ENCODE measurements around the gene LEUTX. TPM values are rescaled to one million over a fixed set of nuclear protein-coding genes. Genes with fewer than 3 reads are reported as not detected.
"Not testable (repeated sequence)": the region's sequence is repeated elsewhere in the genome, so short reads cannot be mapped to it uniquely, and the experiment has no call there.

LEUTX gene
- total RNA-seq, 1 donor from 2014 or later = not detected

DNA sequence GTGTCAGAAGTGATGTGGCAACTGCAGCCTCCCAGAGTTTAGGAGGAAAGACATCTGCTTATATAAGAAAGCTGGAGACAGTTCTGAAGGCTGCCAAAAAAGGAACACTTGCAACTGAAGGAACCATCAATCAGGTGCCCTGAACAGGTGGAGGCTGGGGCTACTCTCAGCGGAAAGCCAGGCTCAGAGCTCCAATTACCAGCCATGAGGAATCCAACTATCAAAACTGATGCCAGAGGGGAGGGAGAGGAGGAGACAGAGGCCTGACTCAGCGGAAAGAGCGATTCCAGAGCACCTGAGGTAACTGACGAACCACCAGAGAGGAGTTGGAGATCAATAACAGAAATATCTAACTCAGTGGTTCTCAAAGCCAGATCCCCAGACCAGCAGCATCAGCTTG is 24.3 kb downstream of the LEUTX start:
- Histone ChIP-seq H3K36me3 (no peaks in the 10 kb centered on the region), H3K27me3 (no peaks in the 10 kb centered on the region), H3K27ac (no peak overlapping the region), H3K9me3 (no peaks in the 10 kb centered on the region), H3K4me1 (no peaks in the 10 kb centered on the region), H3K4me3 (no peak overlapping the region)
- DNase-seq (ENCODE audit: low spot score in 2 of 2) = no peak
- TF ChIP-seq, protein P1, sequence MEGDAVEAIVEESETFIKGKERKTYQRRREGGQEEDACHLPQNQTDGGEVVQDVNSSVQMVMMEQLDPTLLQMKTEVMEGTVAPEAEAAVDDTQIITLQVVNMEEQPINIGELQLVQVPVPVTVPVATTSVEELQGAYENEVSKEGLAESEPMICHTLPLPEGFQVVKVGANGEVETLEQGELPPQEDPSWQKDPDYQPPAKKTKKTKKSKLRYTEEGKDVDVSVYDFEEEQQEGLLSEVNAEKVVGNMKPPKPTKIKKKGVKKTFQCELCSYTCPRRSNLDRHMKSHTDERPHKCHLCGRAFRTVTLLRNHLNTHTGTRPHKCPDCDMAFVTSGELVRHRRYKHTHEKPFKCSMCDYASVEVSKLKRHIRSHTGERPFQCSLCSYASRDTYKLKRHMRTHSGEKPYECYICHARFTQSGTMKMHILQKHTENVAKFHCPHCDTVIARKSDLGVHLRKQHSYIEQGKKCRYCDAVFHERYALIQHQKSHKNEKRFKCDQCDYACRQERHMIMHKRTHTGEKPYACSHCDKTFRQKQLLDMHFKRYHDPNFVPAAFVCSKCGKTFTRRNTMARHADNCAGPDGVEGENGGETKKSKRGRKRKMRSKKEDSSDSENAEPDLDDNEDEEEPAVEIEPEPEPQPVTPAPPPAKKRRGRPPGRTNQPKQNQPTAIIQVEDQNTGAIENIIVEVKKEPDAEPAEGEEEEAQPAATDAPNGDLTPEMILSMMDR (IDR thresholded peaks at IDR 0.05) = no peak
- intact Hi-C loops (cut with DNase I) = no loop called here

DNA sequence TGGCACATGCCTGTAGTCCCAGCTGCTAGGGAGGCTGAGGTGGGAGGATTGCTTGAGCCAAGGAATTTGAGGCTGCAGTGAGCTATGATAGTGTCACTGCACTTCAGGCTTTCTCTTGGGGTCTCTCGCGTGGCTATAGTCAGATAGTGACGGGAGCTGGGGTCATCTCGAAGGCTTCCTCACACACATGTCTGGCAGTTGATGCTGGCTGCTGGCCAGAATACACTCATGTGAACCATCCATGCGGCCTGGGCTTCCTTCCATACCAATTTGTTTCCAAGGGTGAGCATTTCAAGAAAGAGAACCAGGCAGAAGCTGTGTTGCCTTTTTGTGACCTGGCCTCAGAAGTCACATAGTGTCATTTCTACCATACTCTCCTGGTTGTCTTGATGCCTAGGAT is 26.4 kb downstream of the LEUTX start:
- DNase-seq (ENCODE audit: low spot score in 2 of 2) = no peak
- Histone ChIP-seq H3K4me3 (no peak overlapping the region), H3K36me3 (no peaks in the 10 kb centered on the region), H3K27me3 (no peaks in the 10 kb centered on the region), H3K9me3 (no peaks in the 10 kb centered on the region), H3K4me1 (no peaks in the 10 kb centered on the region), H3K27ac (no peak overlapping the region)
- TF ChIP-seq, protein P1 (IDR thresholded peaks at IDR 0.05) = no peak
- intact Hi-C loops (cut with DNase I) = no loop called here

DNA sequence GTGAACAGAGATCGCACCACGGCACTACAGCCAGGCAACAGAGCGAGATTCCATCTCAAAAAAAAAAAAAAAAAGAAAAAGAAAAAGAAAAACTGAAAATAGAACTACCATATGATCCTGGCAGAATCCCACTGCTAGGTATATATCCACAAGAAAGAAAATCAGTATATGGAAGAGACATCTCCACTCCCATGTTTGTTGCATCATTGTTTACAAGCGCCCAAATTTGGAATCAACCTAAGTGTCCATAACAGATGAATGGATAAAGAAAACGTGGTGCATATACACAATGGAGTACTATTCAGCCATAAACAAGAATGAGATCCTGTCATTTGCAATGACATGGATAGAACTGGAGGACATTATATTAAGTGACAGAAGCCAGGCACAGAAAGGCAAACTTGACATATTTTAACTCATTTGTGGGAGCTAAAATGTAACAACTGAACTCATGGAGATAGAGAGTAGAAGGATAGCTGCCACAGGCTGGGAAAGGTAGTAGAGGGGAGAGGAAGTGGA is 29.3 kb downstream of the LEUTX start:
- Histone ChIP-seq H3K4me3 (no peak overlapping the region), H3K36me3 (no peaks in the 10 kb centered on the region), H3K27ac (no peak overlapping the region), H3K9me3 (no peaks in the 10 kb centered on the region), H3K27me3 (no peaks in the 10 kb centered on the region), H3K4me1 (no peaks in the 10 kb centered on the region)
- DNase-seq (ENCODE audit: low spot score in 2 of 2) = no peak
- TF ChIP-seq, protein P1 (IDR thresholded peaks at IDR 0.05) = no peak
- intact Hi-C loops (cut with DNase I) = no loop called here

DNA sequence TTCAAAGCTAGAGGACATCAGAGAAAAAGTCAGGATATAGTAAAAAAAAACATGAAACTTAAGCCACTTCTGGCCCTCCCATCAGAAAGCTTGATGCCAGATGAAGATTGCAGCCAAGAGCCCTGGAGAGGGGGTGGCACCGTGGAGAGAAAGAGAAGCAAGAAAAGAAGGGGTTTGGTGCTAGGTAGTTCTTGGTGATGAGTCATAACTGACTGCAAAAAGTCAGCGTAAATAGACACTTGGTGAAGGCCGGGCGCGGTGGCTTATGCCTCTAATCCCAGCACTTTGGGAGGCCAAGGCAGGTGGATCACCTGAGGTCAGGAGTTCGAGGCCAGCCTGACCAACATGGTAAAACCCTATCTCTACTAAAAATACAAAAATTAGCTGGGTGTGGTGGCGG is 30.0 kb downstream of the LEUTX start:
- H3K4me3 ChIP-seq; intact Hi-C loops (cut with DNase I); H3K27me3 ChIP-seq; H3K4me1 ChIP-seq; H3K9me3 ChIP-seq; DNase-seq (ENCODE audit: low spot score in 2 of 2); H3K27ac ChIP-seq; H3K36me3 ChIP-seq: not testable (repeated sequence)

DNA sequence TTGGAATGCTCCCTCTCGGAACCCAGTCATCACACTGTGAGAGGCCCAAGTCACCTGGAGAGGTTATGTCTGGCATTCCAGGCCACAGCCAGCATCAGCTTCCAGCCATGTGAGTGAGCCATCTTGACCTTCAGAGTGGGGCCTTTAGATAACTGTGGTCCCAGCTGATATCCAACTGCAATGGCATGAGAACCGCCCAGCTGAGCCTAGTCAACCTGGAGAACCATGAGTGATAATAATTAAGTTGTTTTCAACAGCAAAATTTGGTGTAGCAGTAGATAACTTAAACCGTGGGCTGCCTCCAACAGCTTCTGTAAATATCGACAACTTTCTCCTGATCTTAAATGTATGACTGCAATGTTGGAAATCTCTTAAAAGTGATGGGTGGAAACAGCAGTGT is 30.7 kb downstream of the LEUTX start:
- TF ChIP-seq, protein P1 (IDR thresholded peaks at IDR 0.05) = no peak
- H3K4me3 ChIP-seq = no peak overlapping the region
- no peak for DNase-seq (ENCODE audit: low spot score in 2 of 2)
- intact Hi-C loops (cut with DNase I) = no loop called here
- H3K9me3 ChIP-seq = no peaks in the 10 kb centered on the region
- no peak overlapping the region for H3K27ac ChIP-seq
- no peaks in the 10 kb centered on the region for H3K27me3 ChIP-seq
- H3K36me3 ChIP-seq = no peaks in the 10 kb centered on the region
- H3K4me1 ChIP-seq = no peaks in the 10 kb centered on the region

DNA sequence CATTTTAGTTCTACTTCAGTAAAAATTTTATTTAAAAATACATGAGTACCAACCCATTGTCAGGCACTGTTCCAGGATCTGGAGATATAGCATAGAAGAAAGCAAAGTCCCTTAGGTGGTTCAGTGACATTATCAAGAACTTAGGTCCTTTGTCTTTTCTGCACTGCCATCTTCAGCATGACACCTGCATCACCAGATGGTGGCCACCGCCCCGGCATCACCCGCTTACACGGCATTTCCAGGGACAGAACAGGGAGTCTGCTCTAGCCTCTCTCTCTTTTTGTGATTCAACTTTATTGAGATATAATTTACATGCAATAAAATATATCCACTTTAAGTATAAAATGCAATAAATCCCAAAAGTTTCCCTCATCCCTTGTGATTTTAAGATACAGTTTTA is 31.8 kb downstream of the LEUTX start:
- TF ChIP-seq, protein P1 (IDR thresholded peaks at IDR 0.05) = no peak
- Histone ChIP-seq H3K4me3 (no peak overlapping the region), H3K9me3 (no peaks in the 10 kb centered on the region), H3K27ac (no peak overlapping the region), H3K4me1 (no peaks in the 10 kb centered on the region), H3K27me3 (no peaks in the 10 kb centered on the region), H3K36me3 (no peaks in the 10 kb centered on the region)
- intact Hi-C loops (cut with DNase I) = no loop called here
- DNase-seq (ENCODE audit: low spot score in 2 of 2) = no peak

Measured in ascending aorta (tissue), 2 donors.